Neuronal stem cell (in vitro differentiated cells): ENCODE data around the gene AGTR1.
A peak's percentile ranks its signal among the peaks of the same experiment; 100 is the strongest.

ENCODE experiments used
- DNase-seq: peaks from one replicate; pipeline ENCODE4 v3.0.0-alpha.2; 2013; ENCODE audit warnings: low spot score
- H2AFZ ChIP-seq: one replicate; pipeline ENCODE4 v1.6.1; 2013; ENCODE audit warnings: mild to moderate bottlenecking, low read length, inconsistent platforms
- H2AK5ac ChIP-seq: 2 replicates; pipeline ENCODE4 v1.6.1; 2013; ENCODE audit warnings: low read depth, mild to moderate bottlenecking, inconsistent platforms, low read length, moderate library complexity, mixed read lengths
- H2BK120ac ChIP-seq: 2 replicates; pipeline ENCODE4 v1.6.1; 2013; ENCODE audit warnings: low read depth, mild to moderate bottlenecking, inconsistent platforms, low read length, moderate library complexity, mixed read lengths
- H2BK12ac ChIP-seq: one replicate; pipeline ENCODE4 v1.6.1; 2013; ENCODE audit warnings: low read length, inconsistent platforms
- H2BK15ac ChIP-seq: 2 replicates; pipeline ENCODE4 v1.6.1; 2013; ENCODE audit warnings: mild to moderate bottlenecking, low read length, inconsistent platforms, mixed read lengths
- H2BK5ac ChIP-seq: one replicate; pipeline ENCODE4 v1.6.1; 2013; ENCODE audit warnings: inconsistent platforms, mild to moderate bottlenecking, low read length, moderate library complexity
- H3K14ac ChIP-seq: one replicate; pipeline ENCODE4 v1.6.1; 2013; ENCODE audit warnings: low read length, inconsistent platforms
- H3K18ac ChIP-seq: 2 replicates; pipeline ENCODE4 v1.6.1; 2013; ENCODE audit warnings: low read length, inconsistent platforms
- H3K23ac ChIP-seq: 2 replicates; pipeline ENCODE4 v1.6.1; 2013; ENCODE audit warnings: low read depth, mild to moderate bottlenecking, mixed read lengths, low read length, inconsistent platforms; ENCODE audit not compliant: poor library complexity
- H3K27ac ChIP-seq: replicated peaks from 3 replicates; pipeline ENCODE4 v1.5.1; 2013; ENCODE audit warnings: low read length, inconsistent platforms
- H3K27me3 ChIP-seq, 3 experiments: 2 replicates each; pipeline ENCODE4 v1.6.1; 2013; ENCODE audit warnings: low read length in 3 of 3, mild to moderate bottlenecking in 2 of 3, inconsistent platforms in 1 of 3, low read depth in 1 of 3, mixed read lengths in 1 of 3, moderate library complexity in 1 of 3; ENCODE audit not compliant: control insufficient read depth in 3 of 3, insufficient read depth in 3 of 3
- H3K36me3 ChIP-seq, 2 donors: replicated peaks in 1 of 2; 2 replicates each; pipeline ENCODE4 v1.6.1; 2013; ENCODE audit warnings: low read length in 2 of 2; ENCODE audit not compliant: control insufficient read depth in 2 of 2, insufficient read depth in 2 of 2
- H3K4ac ChIP-seq: 2 replicates; pipeline ENCODE4 v1.6.1; 2013; ENCODE audit warnings: inconsistent platforms, mild to moderate bottlenecking, low read length, moderate library complexity
- H3K4me1 ChIP-seq, 2 donors: 1 replicate in 1 of 2; 2 replicates in 1 of 2; pipeline ENCODE4 v1.6.1; 2013; ENCODE audit warnings: low read length in 2 of 2, low read depth in 1 of 2; ENCODE audit not compliant: control insufficient read depth in 2 of 2, insufficient read depth in 1 of 2
- H3K4me2 ChIP-seq: one replicate; pipeline ENCODE4 v1.6.1; 2013; ENCODE audit warnings: mild to moderate bottlenecking, low read length, inconsistent platforms; ENCODE audit not compliant: insufficient read depth, poor library complexity, severe bottlenecking
- H3K4me3 ChIP-seq, 2 donors: 2 replicates each; pipeline ENCODE4 v1.5.1; 2013; ENCODE audit warnings: low read length in 2 of 2, mild to moderate bottlenecking in 2 of 2, inconsistent platforms in 1 of 2, moderate library complexity in 1 of 2
- H3K79me1 ChIP-seq: one replicate; pipeline ENCODE4 v1.6.1; 2013; ENCODE audit warnings: low read depth, mild to moderate bottlenecking, inconsistent platforms, low read length, moderate library complexity
- H3K9ac ChIP-seq: one replicate; pipeline ENCODE4 v1.6.1; 2013; ENCODE audit warnings: mild to moderate bottlenecking, low read depth, low read length, inconsistent platforms; ENCODE audit not compliant: poor library complexity
- H3K9me3 ChIP-seq, 2 donors: replicated peaks in 1 of 2; 2 replicates each; pipeline versions ENCODE3 to v1.6.1; 2013; ENCODE audit warnings: low read length in 2 of 2, mild to moderate bottlenecking in 2 of 2, inconsistent platforms in 1 of 2, low read depth in 1 of 2, mixed read lengths in 1 of 2, moderate library complexity in 1 of 2; ENCODE audit not compliant: control insufficient read depth in 2 of 2, insufficient read depth in 1 of 2
- H4K8ac ChIP-seq: one replicate; pipeline ENCODE4 v1.6.1; 2013; ENCODE audit warnings: low read depth, mild to moderate bottlenecking, inconsistent platforms, low read length, moderate library complexity
- H4K91ac ChIP-seq: one replicate; pipeline ENCODE4 v1.6.1; 2013; ENCODE audit warnings: low read length, low read depth, mild to moderate bottlenecking, inconsistent platforms; ENCODE audit not compliant: poor library complexity
- WGBS, 2 donors: extraction: QIAGEN DNeasy Blood & Tissue Kit; methylation state at CpG; one replicate each; pipeline ENCODE4 v1.1.7; 2013; ENCODE audit warnings: missing lambda C conversion rate in 2 of 2, mixed read lengths in 1 of 2; ENCODE audit not compliant: insufficient read length in 2 of 2, insufficient replicate concordance in 1 of 2; ENCODE audit errors: extremely low coverage in 2 of 2; 5-methylcytosine and 5-hydroxymethylcytosine counted together

AGTR1 gene

GRCh38 chr3:148789146-148789545 lies 91.4 kb downstream of the AGTR1 start:
- H3K9ac ChIP-seq = no peak overlapping the region
- H3K27me3 ChIP-seq = no peaks in the 10 kb centered on the region
- no peak overlapping the region for H2BK120ac ChIP-seq
- DNase-seq = peak; percentile 15
- peaks cover 7 to 46% of the 10 kb centered on the region in 2 donors for H3K4me1 ChIP-seq
- no peak overlapping the region for H2BK5ac ChIP-seq
- no peak overlapping the region for H3K23ac ChIP-seq
- no peaks in the 10 kb centered on the region for H3K36me3 ChIP-seq
- H3K27ac ChIP-seq = no peak overlapping the region
- no CpG with 5 or more reads among the region's 6 CpGs for WGBS, 2 donors
- H2AFZ ChIP-seq = peak overlapping the region; percentile 66
- H4K91ac ChIP-seq = no peak overlapping the region
- H3K4me3 ChIP-seq = peak overlapping the region in 1 of 2 donors; percentile 8
- H3K9me3 ChIP-seq = peaks cover 0 to 18% of the 10 kb centered on the region in 2 donors
- no peak overlapping the region for H2AK5ac ChIP-seq
- H2BK15ac ChIP-seq = no peak overlapping the region
- H3K14ac ChIP-seq = no peak overlapping the region
- no peaks in the 10 kb centered on the region for H3K79me1 ChIP-seq
- no peak overlapping the region for H3K18ac ChIP-seq
- H2BK12ac ChIP-seq = no peak overlapping the region
- no peak overlapping the region for H3K4me2 ChIP-seq
- H3K4ac ChIP-seq = no peak overlapping the region
- H4K8ac ChIP-seq = no peak overlapping the region

- peaks cover 0 to 18% of the 10 kb centered on the region in 2 donors for H3K9me3 ChIP-seq
- no peaks in the 10 kb centered on the region for H3K36me3 ChIP-seq
- H3K4me2 ChIP-seq = no peak overlapping the region
- H2BK12ac ChIP-seq = no peak overlapping the region
- H2BK5ac ChIP-seq = no peak overlapping the region
- peaks cover 7 to 48% of the 10 kb centered on the region in 2 donors for H3K4me1 ChIP-seq
- no peak overlapping the region for H2AK5ac ChIP-seq
- H3K4me3 ChIP-seq = no peak overlapping the region
- H3K27me3 ChIP-seq = no peaks in the 10 kb centered on the region
- no peak overlapping the region for H2BK120ac ChIP-seq
- H3K27ac ChIP-seq = no peak overlapping the region
- DNase-seq = no peak
- H3K14ac ChIP-seq = no peak overlapping the region
- no peak overlapping the region for H3K9ac ChIP-seq
- WGBS, 2 donors = no CpG with 5 or more reads among the region's 2 CpGs
- no peak overlapping the region for H3K23ac ChIP-seq
- no peak overlapping the region for H2AFZ ChIP-seq
- H3K18ac ChIP-seq = no peak overlapping the region
- no peak overlapping the region for H4K91ac ChIP-seq
- no peak overlapping the region for H4K8ac ChIP-seq
- no peak overlapping the region for H2BK15ac ChIP-seq
- no peak overlapping the region for H3K4ac ChIP-seq
- H3K79me1 ChIP-seq = no peaks in the 10 kb centered on the region
Observed at GRCh38 chr3:148789906-148790305, 92.2 kb downstream of the AGTR1 start.

- DNase-seq = no peak
- H2BK5ac ChIP-seq = no peak overlapping the region
- no CpG with 5 or more reads among the region's 2 CpGs for WGBS, 2 donors
Observed at GRCh38 chr3:148790370-148790769, 92.7 kb downstream of the AGTR1 start.

GRCh38 chr3:148790851-148791735 lies 93.4 kb downstream of the AGTR1 start:
- H3K23ac ChIP-seq = no peak overlapping the region
- no peak overlapping the region for H2BK5ac ChIP-seq
- no peaks in the 10 kb centered on the region for H3K79me1 ChIP-seq
- WGBS, 2 donors = no CpG with 5 or more reads among the region's 6 CpGs
- H3K4me1 ChIP-seq = peaks cover 7 to 48% of the 10 kb centered on the region in 2 donors
- no peak overlapping the region for H2AK5ac ChIP-seq
- H2BK15ac ChIP-seq = no peak overlapping the region
- no peak overlapping the region for H4K8ac ChIP-seq
- no peak overlapping the region for H2BK12ac ChIP-seq
- no peak overlapping the region for H4K91ac ChIP-seq
- DNase-seq = peak; percentile 12
- H3K27ac ChIP-seq = no peak overlapping the region
- no peak overlapping the region for H3K18ac ChIP-seq
- H3K9me3 ChIP-seq = peaks cover 0 to 15% of the 10 kb centered on the region in 2 donors
- H3K27me3 ChIP-seq = no peaks in the 10 kb centered on the region
- H3K9ac ChIP-seq = no peak overlapping the region
- H3K36me3 ChIP-seq = no peaks in the 10 kb centered on the region
- H2AFZ ChIP-seq = peak overlapping the region; percentile 39
- no peak overlapping the region for H3K14ac ChIP-seq
- no peak overlapping the region for H3K4ac ChIP-seq
- H3K4me3 ChIP-seq = no peak overlapping the region
- no peak overlapping the region for H3K4me2 ChIP-seq
- no peak overlapping the region for H2BK120ac ChIP-seq

More at GRCh38 chr3:148790370-148790769, 92.7 kb downstream of the AGTR1 start:
- Histone ChIP-seq H3K4ac (no peak overlapping the region), H3K27ac (no peak overlapping the region), H2BK12ac (no peak overlapping the region), H3K14ac (no peak overlapping the region), H3K23ac (no peak overlapping the region), H3K4me1 (peaks cover 7 to 48% of the 10 kb centered on the region in 2 donors), H4K91ac (no peak overlapping the region), H2BK120ac (no peak overlapping the region), H3K4me2 (no peak overlapping the region), H4K8ac (no peak overlapping the region), H3K18ac (no peak overlapping the region), H3K27me3 (no peaks in the 10 kb centered on the region), H3K9ac (no peak overlapping the region), H2AFZ (peak overlapping the region; percentile 39), H3K9me3 (peaks cover 0 to 18% of the 10 kb centered on the region in 2 donors), H2BK15ac (no peak overlapping the region), H2AK5ac (no peak overlapping the region), H3K4me3 (no peak overlapping the region), H3K36me3 (no peaks in the 10 kb centered on the region), H3K79me1 (no peaks in the 10 kb centered on the region)
